ENCODE data around the gene PTPRK.

PTPRK gene

DNA sequence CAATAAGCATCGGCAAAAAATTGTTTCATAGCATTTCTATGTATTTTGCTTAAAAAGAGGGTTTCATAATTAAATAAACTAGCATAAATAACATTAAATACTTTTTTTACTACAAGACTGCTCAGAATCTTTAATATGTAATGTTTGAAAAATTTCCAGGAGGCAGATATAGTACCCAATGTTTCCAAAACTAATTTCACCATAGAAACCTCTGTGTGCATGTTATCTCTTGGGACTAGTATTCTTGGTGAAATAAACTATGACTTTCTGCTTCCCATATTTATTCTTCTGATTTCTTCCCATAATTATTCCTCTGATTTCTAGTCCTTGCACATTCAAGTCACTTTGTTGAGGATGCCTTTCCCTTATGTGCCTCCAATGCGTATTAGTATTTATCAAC lies 94.5 kb downstream of the PTPRK start:
- TF ChIP-seq GATA1 (IDR thresholded peaks at IDR 0.05; ENCODE audit: low read depth, low read length): no peak
- no peak for TF ChIP-seq POLR2A (IDR thresholded peaks at IDR 0.05; ENCODE audit: low read length)
- DNase-seq: no peak

DNA sequence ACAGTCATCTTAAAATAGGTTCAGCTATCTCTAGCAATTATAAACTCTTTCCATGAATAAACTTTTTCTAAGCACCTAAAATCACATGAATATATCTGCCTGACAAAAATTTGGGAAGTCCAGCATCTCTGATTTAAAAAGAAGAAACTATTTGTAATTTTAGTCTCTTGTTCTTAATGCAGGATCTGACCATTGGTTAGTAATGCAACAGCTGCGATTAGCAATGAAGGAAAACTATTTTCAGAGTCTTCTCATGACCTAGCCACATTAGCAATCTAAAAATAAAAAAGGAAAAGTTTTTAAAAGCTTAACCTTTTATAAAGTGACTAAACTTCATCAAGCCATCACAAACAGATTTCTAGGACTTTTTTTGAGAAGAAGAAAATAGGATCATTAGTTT lies 97.5 kb downstream of the PTPRK start:
- TF ChIP-seq GATA1 (IDR thresholded peaks at IDR 0.05; ENCODE audit: low read depth, low read length) (no peak), POLR2A (IDR thresholded peaks at IDR 0.05; ENCODE audit: low read length) (no peak)
- DNase-seq: no peak

DNA sequence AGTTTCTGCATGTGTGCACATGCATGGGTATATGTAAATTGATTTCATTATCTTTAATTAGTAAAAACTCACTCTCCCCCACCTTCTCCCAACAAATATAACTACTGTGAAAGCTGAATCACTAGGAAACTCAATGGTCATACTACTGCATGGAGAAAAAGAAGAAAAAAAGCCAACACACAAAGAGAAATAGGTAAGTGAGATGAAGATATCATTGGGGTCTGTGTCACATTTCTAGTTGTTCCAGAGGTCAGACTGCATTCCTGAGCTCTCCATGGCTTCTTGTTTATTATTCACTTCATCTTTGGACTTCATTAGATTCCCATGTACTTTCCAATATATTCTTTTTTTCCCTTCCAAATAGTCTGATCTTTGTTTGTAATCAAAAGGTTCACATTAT lies 98.2 kb downstream of the PTPRK start:
- no peak for DNase-seq
- TF ChIP-seq POLR2A (IDR thresholded peaks at IDR 0.05; ENCODE audit: low read length) (no peak), GATA1 (IDR thresholded peaks at IDR 0.05; ENCODE audit: low read depth, low read length) (no peak)

DNA sequence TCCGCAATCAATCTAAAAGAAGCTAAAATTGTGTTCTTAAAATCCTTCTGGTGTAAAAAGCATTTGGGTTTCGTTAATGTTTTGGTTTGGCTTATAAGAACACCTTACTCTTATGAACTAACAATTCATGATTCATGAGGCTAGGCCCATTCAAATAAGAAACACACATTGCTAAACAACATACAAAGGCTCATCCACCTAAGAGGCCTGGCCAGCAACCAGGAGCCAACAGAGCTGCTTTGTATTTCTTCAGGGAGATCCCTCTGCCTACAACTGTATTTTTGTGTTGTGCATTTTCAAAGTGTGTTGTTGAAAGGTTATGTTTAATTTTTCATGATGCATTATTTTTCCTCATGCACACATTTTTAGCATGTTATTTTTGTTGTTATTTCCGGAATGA lies 98.6 kb downstream of the PTPRK start:
- no peak for DNase-seq
- TF ChIP-seq GATA1 (IDR thresholded peaks at IDR 0.05; ENCODE audit: low read depth, low read length): no peak
- no peak for TF ChIP-seq POLR2A (IDR thresholded peaks at IDR 0.05; ENCODE audit: low read length)

DNA sequence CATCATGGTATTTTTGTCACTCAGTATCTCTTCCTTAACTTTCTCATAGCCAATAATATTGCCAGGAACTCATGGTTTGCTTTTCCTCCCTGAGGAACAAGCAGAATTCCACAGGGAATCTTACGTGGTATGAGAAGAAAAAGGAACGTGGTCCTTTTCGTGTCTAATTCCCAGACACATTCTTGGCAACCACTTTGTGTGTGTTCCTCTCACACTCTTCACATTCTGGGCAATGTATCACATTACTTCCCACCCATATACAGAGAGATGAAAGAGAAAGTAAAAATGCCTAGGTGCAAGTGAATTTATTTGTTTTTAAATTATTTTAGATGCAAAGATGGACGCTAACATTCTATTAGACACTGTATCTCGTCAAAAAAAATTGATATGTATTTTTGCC lies 102.7 kb downstream of the PTPRK start:
- DNase-seq: no peak
- TF ChIP-seq GATA1 (IDR thresholded peaks at IDR 0.05; ENCODE audit: low read depth, low read length) (no peak), POLR2A (IDR thresholded peaks at IDR 0.05; ENCODE audit: low read length) (no peak)

DNA sequence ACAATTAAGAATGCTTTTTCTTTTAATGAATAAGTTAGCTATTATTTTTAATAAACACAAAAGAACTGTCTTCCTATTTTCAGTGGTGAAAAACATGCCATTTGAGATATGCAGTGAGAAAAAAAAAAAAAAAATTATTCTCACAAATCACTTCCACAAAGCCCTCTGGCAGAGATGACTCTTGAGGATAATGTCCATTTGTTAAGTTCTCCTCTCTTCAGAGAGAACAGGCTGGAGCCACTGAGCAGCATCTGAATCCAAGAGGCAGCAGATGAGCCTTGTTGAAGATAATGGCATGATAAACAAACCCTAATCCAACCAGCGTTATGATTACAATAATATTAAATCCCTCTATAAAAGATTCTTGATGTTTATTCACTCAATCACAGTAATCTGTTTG lies 105.0 kb downstream of the PTPRK start:
- DNase-seq: no peak
- TF ChIP-seq GATA1 (IDR thresholded peaks at IDR 0.05; ENCODE audit: low read depth, low read length): no peak
- TF ChIP-seq POLR2A (IDR thresholded peaks at IDR 0.05; ENCODE audit: low read length): no peak

DNA sequence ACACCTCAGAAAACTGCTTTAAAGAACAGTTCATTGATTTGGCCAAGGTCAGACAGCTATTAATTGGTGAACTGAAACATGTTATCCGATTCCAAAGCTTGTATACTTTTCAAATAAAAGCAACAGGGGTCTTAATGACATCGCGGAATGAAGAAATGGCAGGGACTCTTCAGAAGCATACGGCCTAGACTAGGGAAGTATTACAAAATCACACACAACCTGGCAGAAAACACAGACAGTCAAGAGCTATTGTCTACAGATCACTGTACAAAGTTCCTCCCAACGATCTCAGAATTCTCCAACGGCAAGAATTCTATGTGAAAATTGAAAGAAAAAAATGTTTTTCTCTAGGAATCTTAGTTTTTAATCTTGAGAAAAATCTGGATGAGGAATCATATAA lies 105.5 kb downstream of the PTPRK start:
- TF ChIP-seq POLR2A (IDR thresholded peaks at IDR 0.05; ENCODE audit: low read length): no peak
- TF ChIP-seq GATA1 (IDR thresholded peaks at IDR 0.05; ENCODE audit: low read depth, low read length): no peak

DNA sequence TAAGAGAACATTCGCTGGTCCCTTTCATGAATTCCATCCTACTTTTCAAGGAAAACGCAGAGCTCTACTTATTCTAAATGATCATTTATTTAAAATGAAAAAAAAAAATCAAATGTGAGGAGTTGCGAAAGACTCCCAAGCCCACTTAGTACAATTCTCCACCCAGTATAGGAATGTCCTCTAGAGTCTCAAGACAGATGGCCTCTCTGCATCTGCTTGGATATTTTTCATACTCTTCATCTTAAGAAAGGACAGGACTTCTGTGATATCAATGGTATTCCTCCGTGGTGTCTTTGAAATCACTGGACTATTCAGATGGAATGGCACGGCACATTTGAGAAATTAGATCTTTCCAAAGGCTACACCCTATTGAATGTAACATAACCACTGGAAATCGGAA lies 107.1 kb downstream of the PTPRK start:
- no peak for TF ChIP-seq GATA1 (IDR thresholded peaks at IDR 0.05; ENCODE audit: low read depth, low read length)
- TF ChIP-seq POLR2A (IDR thresholded peaks at IDR 0.05; ENCODE audit: low read length): no peak
- DNase-seq: no peak

More for the DNA sequence above, 105.5 kb downstream of the PTPRK start:
- no peak for DNase-seq

DNA sequence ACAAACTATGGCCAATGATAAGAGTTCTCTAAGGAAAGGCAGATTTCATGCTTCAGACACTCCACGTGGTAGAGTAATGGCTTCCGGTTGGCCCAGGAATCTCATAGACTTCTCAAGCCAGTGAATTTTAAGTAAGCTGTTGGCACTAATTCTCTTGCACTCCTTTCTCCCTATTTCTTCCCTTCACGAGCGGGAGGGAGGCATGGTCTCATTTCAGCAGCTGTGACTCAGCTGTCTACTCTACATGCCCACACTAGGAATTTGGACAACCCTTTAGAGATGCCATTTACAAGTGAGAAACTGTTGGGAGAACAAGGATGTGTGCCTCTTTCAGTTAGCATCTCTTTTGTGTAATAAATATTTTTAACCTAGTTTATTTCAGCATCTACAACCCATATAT lies 107.7 kb downstream of the PTPRK start:
- no peak for TF ChIP-seq POLR2A (IDR thresholded peaks at IDR 0.05; ENCODE audit: low read length)
- no peak for TF ChIP-seq GATA1 (IDR thresholded peaks at IDR 0.05; ENCODE audit: low read depth, low read length)

DNA sequence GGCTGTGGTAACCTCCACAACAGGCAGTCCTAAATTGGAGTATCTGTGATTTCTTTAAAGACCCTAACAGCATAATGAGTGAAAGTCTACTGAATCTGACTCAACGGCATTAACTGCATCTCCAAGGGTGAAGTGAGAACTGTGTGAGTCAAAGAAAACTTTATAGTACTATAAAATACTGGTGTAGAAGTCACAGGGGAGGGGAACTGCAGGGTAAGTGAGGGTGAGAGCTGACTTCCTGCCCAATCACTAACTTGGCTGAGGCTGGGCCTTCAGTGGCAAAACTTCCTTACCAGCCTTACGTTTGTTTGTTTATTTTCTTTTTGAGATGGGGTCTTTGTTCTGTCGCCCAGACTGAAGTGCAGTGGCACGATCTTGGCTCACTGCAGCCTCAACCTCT lies 109.8 kb downstream of the PTPRK start:
- TF ChIP-seq GATA1 (IDR thresholded peaks at IDR 0.05; ENCODE audit: low read depth, low read length) (no peak), POLR2A (IDR thresholded peaks at IDR 0.05; ENCODE audit: low read length) (no peak)
- DNase-seq: no peak

More for the DNA sequence above, 107.7 kb downstream of the PTPRK start:
- DNase-seq: no peak

DNA sequence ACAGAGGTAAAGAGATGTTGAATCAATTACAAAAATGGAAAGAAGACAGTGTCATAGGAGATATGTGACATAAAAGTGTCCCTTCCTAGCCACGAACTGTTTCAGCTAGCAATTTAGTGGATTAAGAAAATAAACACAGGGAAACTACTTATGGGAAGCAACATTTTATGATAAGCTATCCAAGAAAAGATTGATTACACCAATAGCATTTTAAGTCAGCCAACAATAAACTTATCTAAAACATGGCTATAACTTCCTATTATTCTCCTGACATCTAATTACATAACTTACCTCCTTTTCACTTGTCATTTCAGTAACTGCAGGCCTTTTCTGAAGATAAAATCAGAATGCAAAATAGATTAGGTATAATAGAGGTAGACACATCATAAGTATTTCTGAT lies 111.4 kb downstream of the PTPRK start:
- DNase-seq: no peak
- TF ChIP-seq GATA1 (IDR thresholded peaks at IDR 0.05; ENCODE audit: low read depth, low read length) (no peak), POLR2A (IDR thresholded peaks at IDR 0.05; ENCODE audit: low read length) (no peak)

DNA sequence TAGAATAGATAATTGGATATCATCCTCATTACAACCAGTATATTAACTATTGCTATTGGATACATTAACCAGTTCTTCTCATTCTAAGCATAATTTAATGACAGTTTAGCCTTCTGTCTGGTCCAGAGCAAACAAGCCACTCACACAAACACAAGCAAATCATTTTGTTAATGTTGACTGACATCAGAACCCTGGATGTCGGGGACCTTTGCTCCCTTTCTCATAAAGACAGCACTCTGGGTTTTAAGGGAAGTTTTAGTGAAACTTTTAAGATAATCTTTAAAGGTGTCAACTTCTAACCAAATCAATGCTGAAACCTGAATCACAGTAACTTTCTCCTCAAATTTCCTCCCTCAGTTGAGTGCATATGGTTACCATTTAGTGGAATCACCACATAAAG lies 113.9 kb downstream of the PTPRK start:
- no peak for DNase-seq
- no peak for TF ChIP-seq POLR2A (IDR thresholded peaks at IDR 0.05; ENCODE audit: low read length)
- TF ChIP-seq GATA1 (IDR thresholded peaks at IDR 0.05; ENCODE audit: low read depth, low read length): no peak

DNA sequence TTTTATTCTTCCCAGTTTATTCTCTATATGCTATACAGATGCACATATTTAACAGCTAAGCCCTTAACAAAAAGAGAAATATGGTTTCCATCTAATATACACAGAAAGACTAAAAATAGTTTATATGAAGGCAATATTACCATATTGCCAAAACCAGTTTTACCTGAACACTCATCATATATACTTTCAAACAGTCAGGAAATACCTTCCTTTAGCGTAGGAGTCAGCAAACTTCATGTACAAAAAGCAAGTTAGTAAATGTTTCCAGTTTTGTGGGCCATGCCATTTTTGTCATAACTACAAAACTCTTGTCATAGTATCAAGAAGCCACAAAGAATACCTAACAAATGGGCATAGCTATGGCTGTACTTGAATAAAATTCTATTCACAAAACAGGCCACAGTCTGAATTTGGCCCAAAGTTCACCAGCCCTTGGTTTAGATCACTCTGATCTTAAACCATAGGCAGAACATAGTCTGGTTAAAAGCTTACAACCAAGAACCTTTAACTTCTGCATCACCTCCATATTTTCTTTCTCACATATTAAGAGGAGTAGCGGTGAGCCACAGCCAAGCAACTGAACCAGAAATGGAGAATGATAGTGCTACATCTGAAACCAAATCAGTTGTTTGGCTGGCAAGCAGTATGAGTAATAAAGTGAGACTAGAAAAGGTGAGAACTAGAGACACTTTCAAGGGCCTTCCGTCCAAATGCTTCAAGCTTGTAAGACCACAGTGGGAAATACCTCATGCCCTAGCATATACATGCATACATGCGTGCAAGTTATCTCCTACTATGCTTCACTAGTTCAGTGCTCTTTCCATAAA lies 116.6 kb downstream of the PTPRK start:
- TF ChIP-seq GATA1 (IDR thresholded peaks at IDR 0.05; ENCODE audit: low read depth, low read length) (no peak), POLR2A (IDR thresholded peaks at IDR 0.05; ENCODE audit: low read length) (no peak)
- DNase-seq: no peak

DNA sequence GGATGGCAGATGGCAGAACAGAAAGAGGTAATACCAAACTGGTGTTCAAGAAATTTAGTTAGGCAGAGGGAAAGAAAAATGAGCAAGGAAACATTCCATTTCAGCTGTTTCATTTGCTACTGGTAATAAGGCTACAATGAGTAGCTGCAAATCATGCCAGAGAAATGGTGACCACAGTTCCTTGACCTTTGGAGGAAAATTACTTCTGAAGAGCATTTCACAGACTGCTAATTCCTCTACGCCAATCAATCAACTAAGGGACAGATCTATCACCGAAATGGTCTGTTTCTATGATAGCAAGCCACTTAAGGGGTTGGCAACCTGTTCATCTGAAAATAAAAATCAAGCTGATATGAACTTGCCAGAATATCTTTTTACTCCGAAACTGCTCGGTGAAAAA lies 119.5 kb downstream of the PTPRK start:
- TF ChIP-seq GATA1 (IDR thresholded peaks at IDR 0.05; ENCODE audit: low read depth, low read length): no peak
- TF ChIP-seq POLR2A (IDR thresholded peaks at IDR 0.05; ENCODE audit: low read length): no peak
- no peak for DNase-seq

DNA sequence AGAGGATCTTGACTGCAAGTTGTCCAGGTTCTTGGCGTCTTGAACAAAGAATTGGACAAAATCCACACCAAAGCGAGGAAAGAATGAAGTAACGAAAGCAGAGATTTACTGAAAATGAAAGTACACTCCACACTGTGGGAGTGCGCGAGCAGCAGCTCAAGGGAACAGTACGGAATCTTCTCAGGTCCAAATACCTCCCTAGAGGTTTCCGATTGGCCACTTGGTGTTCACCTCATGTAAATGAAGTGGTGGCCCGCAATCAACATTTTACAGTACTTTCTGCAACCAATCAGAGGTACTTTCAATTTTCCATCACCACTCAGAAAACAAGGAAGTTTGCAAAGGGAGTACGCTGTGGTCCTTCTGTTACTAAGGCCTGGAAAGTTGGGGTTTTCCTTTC lies 122.4 kb downstream of the PTPRK start:
- DNase-seq: no peak
- TF ChIP-seq GATA1 (IDR thresholded peaks at IDR 0.05; ENCODE audit: low read depth, low read length): no peak

Data from erythroblast (primary cell).